HG03095 (cell line): Measurements from ENCODE around the gene ZNF554.
"Not testable (repeated sequence)": the region's sequence is repeated elsewhere in the genome, so short reads cannot be mapped to it uniquely, and the experiment has no call there.

Experiments
- ATAC-seq: cut with Tn5 transposase; IDR thresholded peaks from one replicate; pipeline ENCODE4 v1.9.1; 2021; ENCODE audit warnings: moderate library complexity; ENCODE audit not compliant: unreplicated experiment

ZNF554 gene

DNA sequence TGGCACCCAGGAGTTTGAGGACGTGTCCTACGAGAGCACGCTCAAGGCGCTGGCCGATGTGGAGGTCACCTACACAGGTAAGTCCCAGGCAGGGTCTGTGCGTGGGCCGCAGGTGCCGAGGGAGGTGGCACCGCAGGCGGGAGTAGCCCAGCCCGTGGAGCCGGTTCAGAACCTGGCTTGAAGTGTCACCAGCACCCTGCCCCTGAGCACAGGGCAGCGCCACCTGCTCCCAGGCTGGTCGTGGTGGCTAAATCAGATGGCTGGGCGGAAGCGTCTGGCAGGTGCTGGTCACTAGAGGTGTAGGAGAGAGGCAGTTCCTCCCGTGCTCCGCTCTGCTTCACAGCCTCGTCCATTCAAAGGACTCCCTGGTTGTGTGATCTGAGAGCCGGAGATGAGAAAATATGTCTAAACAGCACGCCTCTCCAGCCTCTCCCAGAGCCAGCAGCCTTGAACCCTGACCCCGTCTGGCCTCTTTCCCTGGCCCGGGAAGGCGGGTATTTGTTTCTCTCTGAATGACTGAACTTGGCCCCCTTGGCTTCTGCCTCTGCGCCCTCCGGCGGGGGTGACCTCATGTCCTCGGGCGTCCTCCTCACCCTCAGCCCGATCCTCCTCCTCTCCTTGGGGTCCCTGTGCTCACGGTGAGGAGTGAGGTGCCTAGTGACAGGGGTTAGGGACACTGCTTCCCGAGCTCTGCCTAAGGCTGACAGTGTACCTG, 29.0 kb upstream of the ZNF554 start:
- ATAC-seq, result no peak

- no peak for ATAC-seq
These were observed 28.2 kb upstream of the ZNF554 start for GRCh38 chr19:2791440-2791839.

GRCh38 chr19:2791876-2792275, 27.8 kb upstream of the ZNF554 start:
- ATAC-seq, result no peak

DNA sequence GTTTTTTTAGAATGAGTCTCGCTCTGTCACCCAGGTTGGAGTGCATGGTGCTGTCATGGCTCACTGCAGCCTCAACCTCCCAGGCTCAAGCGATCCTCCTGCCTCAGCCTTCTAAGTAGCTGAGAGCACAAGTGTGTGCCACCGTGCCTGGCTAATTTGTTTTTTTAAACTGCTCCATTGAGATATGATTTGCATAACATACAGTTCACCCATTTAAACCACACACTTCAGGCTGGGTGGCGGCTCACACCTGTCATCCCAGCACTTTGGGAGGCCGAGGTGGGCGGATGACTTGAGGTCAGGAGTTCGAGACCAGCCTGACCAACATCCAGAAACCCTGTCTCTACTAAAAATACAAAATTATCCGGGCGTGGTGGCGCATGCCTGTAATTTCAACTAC, 27.0 kb upstream of the ZNF554 start:
- ATAC-seq, result not testable (repeated sequence)

DNA sequence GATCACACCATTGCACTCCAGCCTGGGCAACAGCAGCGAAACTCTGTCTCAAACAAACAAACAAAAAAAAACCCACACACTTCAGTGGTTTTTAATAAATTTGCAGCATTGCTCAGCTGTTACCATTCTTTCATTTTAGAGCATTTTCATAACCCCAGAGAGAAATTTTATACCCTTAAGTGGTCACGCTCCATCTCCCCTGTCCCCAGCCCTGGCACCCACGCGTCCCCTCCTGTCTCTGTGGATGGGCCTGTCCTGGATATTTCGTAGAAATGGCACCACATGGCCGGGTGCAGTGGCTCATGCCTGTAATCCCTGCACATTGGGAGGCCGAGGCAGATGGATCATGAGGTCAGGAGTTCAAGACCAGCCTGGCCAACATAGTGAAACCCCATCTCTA, 26.5 kb upstream of the ZNF554 start:
- ATAC-seq, result no peak

- no peak for ATAC-seq
These were observed 26.1 kb upstream of the ZNF554 start for GRCh38 chr19:2793577-2793976.

GRCh38 chr19:2795827-2796658, 23.6 kb upstream of the ZNF554 start:
- ATAC-seq, result no peak

DNA sequence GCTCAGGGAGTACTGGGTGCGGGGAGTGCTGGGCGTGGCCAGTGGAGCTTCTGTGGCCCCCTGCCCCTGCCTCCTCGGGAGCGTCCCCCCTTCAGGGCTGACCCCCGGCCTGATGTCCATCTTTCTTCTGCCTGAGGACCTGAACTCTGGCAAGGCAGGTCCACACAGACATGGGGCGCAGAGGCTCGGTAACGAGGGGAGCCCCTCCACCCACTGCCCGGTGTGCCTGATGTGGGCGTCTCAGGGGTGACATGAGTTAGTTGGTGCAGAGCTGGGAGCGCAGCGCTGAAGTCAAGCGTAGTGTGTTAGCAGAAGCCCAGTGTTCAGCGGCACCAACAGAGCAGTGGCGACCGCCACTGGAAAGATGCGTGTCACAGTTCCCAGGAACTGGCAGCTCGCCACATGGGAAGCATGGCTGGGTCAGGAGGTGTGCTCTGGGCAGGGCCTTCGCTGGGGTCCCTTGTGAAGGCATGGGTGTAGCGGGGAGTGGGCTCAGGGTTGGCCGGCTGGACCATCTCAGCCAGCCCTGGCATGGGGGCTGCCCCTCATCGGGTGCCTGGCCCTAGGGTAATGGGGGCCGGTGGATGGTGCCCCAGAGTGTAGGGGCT, 22.9 kb upstream of the ZNF554 start:
- no peak for ATAC-seq

- no peak for ATAC-seq
These were observed 22.4 kb upstream of the ZNF554 start for GRCh38 chr19:2797280-2797679.

GRCh38 chr19:2798158-2798685, 21.4 kb upstream of the ZNF554 start:
- no peak for ATAC-seq

DNA sequence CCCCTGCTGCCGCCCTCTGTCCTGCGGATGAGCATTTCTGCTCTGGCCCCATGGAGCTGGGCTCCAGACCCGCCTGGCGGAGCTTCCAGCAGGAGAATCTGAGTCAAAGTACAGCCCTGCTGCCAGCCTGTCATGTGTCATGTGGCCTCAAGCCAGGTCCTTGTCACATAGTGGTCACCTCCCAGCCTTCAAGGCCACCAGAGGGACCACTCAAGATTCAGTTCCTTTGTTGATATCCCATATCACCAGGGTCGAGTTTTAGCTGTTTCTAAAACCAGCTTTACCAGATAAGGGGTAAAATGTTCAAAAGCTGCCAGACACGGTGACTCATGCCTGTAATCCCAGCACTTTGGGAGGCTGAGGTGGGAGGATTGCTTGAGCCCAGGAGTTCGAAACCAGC, 20.9 kb upstream of the ZNF554 start:
- ATAC-seq, result no peak

DNA sequence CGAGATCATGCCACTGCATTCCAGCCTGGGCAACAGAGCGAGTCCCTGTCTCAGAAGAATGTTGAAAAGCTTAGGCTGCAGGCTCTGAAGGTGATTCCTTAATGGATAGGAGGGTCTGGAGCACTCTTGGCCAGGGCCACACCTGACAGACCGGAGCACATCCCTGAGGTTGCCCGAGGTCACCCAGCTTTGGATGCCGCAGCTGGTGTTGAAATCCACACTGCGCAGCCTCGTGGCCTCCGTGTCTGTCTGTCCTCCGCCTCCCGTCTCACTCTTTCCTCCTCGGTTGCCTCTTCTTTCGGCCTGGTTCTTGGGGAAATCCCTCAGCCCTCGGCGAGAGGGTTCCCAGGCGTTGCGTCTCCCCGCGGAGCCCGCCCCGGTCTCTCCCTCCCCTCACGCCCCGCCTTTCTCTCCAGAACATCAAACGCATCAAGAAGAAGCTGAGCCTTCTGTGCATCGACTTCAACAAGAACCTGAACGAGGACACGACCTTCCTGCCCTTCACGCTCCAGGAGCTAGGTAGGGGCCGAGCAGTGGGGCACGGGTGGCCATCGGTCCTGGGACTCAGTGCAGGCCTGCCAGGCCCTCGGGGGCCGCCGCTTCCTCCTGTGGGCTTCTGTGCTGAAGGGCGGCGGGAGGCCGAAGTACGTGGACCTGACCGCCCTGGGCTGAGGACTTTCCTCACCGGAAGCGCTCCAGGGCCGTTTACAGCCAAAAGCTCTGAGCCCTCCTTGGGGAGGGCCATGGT, 20.2 kb upstream of the ZNF554 start:
- ATAC-seq, result no peak

- no peak for ATAC-seq
These were observed 19.2 kb upstream of the ZNF554 start for GRCh38 chr19:2800506-2800905.

DNA sequence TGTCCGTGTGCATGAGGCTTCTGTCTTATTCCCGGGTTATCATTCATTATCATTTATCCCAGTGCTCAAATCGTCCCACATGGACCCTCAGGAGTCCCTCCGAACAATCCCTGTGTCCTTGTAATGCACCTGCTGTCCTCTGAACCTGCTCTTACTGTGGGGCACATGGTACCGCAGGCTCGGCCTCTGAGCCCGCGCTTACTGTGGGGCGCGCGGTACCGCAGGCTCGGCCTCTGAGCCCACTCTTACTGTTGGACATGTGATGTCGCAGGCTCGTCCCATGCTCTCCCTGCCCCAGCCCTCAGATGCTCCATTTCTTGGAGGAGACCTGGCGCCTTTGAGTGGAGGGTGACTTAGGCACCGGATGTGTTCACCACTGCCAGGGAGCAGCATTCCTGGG, 16.8 kb upstream of the ZNF554 start:
- no peak for ATAC-seq

DNA sequence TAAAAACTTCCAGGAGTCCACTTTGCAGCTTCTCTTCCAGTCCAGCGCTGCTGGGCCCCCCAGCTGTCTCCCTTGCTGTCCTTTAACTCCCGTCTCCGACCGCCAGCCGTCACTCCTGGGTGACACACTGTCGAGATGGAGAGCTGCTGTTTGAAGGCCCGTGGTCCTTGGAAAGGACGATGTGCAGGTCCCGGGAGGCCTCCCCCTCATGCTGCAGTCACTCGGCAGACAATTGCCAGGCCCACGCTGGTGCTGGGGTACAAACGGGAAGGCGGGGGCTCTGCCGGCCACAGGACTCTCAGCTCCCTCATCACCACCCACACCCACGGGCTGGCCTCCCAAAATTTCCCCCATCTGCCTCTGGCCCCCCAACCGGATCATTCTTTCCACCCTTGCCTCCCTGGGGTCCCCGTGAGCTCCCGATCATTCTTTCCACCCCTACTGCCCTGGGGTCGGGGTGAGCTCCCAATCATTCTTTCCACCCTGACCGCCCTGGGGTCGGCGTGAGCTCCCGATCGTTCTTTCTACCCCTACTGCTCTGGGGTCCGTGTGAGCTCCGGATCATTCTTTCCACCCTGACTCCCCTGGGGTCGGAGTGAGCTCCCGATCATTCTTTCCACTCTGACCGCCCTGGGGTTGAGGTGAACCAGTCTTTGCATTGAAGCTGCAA, 16.0 kb upstream of the ZNF554 start:
- ATAC-seq, result no peak

DNA sequence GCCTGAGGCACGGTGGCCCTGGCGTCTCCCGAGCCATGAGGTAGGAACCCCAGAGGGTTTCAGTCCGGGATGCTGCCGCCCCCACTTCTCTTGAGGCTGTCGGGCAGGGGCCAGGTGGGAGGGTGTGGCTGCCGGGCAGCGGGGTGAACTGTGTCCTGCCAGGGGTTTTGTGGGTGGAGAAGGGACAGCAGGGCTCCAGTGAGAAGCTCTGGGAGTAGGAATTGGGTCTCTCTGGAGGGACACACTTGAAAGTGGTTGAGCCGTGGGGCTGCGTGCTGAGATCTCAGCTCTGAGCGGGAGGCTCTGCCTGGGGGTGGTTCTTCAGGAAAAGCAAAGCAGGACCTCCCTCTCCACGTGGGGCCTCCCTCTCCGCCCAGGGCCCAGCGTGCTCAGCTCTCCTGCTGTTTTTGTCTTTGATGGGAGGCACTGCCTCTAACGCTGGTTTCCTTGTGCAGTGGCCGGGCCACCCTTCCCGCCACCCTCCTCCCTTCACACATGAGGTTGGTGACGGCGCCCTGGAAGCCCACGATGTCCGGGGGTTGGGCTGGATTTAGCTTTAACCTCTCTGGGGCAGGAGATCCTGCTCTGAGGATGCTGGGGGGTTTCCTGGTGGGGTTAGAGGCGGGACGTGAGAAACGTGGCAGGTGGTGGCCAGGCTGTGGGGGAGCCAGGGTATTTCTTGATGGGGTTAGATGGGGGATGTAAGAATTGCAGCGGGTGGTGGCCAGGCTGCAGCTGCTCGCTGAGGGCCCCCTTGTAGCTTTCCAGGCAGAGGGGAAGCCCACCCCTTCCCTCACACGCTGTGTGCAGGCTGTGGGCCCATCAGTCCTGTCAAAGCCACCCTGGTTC, 15.3 kb upstream of the ZNF554 start:
- ATAC-seq, result no peak

GRCh38 chr19:2805261-2805900, 14.3 kb upstream of the ZNF554 start:
- ATAC-seq, result no peak

DNA sequence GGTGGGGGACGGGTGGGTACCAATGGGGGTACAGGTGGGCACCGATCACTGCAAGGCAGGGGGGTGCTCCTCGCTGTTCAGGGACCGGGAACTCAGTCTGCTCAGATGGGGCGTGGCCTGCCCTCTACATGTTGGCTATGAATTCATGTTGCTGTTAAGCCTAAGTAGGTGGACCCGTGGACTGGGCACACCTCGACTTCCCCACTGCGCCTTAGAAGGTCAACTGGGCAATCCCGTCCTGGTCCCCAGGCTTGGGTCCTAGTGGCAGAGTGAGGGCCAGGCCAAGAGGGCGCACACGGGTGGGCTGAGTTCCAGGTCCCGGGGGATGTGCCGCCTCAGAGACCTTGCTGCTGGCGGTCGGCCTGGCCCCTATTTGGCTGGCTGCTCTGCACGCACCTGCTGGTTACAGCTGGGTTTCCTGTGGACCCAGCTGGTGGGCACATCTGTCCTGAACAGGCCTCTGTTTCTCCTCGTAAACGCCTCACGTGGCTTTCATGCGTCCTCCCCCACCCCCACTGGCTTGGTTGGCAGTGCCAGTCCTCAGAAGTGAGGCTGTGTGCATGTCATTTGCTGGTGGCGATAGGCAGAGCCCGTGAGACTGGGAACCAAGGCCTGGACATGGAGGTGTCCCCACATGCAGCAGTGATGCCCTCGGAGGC, 13.5 kb upstream of the ZNF554 start:
- no peak for ATAC-seq
